ENCODE data around the gene SLC49A3. TPM values are rescaled to one million over a fixed set of nuclear protein-coding genes. Genes with fewer than 3 reads are reported as not detected.

The SLC49A3 gene
- total and polyA plus RNA-seq, 2 of the 13 experiments (the other 11 are each of a cell fraction or from before 2014, with no cell fraction given): 0.07 to 0.17 TPM

- TF ChIP-seq, protein P1, sequence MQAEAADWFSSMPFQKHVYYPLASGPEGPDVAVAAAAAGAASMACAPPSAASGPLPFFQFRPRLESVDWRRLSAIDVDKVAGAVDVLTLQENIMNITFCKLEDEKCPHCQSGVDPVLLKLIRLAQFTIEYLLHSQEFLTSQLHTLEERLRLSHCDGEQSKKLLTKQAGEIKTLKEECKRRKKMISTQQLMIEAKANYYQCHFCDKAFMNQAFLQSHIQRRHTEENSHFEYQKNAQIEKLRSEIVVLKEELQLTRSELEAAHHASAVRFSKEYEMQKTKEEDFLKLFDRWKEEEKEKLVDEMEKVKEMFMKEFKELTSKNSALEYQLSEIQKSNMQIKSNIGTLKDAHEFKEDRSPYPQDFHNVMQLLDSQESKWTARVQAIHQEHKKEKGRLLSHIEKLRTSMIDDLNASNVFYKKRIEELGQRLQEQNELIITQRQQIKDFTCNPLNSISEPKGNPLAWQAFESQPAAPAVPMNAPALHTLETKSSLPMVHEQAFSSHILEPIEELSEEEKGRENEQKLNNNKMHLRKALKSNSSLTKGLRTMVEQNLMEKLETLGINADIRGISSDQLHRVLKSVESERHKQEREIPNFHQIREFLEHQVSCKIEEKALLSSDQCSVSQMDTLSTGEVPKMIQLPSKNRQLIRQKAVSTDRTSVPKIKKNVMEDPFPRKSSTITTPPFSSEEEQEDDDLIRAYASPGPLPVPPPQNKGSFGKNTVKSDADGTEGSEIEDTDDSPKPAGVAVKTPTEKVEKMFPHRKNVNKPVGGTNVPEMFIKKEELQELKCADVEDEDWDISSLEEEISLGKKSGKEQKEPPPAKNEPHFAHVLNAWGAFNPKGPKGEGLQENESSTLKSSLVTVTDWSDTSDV (CRISPR knock-in tag; IDR thresholded peaks at IDR 0.05): no peak
- TF ChIP-seq ZNF761 (CRISPR knock-in tag; conservative IDR thresholded peaks at IDR 0.05) (0 out of 2 replicates have a peak, but pooled peaks have one; percentile 55), NKX3-1 (CRISPR knock-in tag; IDR thresholded peaks at IDR 0.05) (no peak), SNRNP70 (IDR thresholded peaks at IDR 0.05; ENCODE audit: low read depth, low read length) (no peak), AGO2 (optimal IDR thresholded peaks at IDR 0.05; ENCODE audit: low read depth, low read length) (no peak), ZBTB2 (CRISPR knock-in tag; IDR thresholded peaks at IDR 0.05; ENCODE audit: low read depth) (no peak), ZNF703 (CRISPR knock-in tag; IDR thresholded peaks at IDR 0.05; ENCODE audit: borderline replicate concordance) (no peak), GTF3A (CRISPR knock-in tag; conservative IDR thresholded peaks at IDR 0.05) (no peak), DPF2 (CRISPR knock-in tag; IDR thresholded peaks at IDR 0.05; ENCODE audit: borderline replicate concordance, low read depth) (peak; percentile 74; the same call in 1 of the 2 replicates), SALL2 (CRISPR knock-in tag; IDR thresholded peaks at IDR 0.05) (no peak), ZNF460 (CRISPR knock-in tag; IDR thresholded peaks at IDR 0.05; ENCODE audit: borderline replicate concordance) (no peak)
- TF ChIP-seq, protein P2, sequence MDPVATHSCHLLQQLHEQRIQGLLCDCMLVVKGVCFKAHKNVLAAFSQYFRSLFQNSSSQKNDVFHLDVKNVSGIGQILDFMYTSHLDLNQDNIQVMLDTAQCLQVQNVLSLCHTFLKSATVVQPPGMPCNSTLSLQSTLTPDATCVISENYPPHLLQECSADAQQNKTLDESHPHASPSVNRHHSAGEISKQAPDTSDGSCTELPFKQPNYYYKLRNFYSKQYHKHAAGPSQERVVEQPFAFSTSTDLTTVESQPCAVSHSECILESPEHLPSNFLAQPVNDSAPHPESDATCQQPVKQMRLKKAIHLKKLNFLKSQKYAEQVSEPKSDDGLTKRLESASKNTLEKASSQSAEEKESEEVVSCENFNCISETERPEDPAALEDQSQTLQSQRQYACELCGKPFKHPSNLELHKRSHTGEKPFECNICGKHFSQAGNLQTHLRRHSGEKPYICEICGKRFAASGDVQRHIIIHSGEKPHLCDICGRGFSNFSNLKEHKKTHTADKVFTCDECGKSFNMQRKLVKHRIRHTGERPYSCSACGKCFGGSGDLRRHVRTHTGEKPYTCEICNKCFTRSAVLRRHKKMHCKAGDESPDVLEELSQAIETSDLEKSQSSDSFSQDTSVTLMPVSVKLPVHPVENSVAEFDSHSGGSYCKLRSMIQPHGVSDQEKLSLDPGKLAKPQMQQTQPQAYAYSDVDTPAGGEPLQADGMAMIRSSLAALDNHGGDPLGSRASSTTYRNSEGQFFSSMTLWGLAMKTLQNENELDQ (CRISPR knock-in tag; IDR thresholded peaks at IDR 0.05; ENCODE audit: borderline replicate concordance): no peak
- TF ChIP-seq, protein P3, sequence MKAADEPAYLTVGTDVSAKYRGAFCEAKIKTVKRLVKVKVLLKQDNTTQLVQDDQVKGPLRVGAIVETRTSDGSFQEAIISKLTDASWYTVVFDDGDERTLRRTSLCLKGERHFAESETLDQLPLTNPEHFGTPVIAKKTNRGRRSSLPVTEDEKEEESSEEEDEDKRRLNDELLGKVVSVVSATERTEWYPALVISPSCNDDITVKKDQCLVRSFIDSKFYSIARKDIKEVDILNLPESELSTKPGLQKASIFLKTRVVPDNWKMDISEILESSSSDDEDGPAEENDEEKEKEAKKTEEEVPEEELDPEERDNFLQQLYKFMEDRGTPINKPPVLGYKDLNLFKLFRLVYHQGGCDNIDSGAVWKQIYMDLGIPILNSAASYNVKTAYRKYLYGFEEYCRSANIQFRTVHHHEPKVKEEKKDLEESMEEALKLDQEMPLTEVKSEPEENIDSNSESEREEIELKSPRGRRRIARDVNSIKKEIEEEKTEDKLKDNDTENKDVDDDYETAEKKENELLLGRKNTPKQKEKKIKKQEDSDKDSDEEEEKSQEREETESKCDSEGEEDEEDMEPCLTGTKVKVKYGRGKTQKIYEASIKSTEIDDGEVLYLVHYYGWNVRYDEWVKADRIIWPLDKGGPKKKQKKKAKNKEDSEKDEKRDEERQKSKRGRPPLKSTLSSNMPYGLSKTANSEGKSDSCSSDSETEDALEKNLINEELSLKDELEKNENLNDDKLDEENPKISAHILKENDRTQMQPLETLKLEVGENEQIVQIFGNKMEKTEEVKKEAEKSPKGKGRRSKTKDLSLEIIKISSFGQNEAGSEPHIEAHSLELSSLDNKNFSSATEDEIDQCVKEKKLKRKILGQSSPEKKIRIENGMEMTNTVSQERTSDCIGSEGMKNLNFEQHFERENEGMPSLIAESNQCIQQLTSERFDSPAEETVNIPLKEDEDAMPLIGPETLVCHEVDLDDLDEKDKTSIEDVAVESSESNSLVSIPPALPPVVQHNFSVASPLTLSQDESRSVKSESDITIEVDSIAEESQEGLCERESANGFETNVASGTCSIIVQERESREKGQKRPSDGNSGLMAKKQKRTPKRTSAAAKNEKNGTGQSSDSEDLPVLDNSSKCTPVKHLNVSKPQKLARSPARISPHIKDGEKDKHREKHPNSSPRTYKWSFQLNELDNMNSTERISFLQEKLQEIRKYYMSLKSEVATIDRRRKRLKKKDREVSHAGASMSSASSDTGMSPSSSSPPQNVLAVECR (CRISPR knock-in tag; IDR thresholded peaks at IDR 0.05; ENCODE audit: borderline replicate concordance): peak; percentile 28; the same call in 1 of the 2 replicates
- TF ChIP-seq, protein P4, sequence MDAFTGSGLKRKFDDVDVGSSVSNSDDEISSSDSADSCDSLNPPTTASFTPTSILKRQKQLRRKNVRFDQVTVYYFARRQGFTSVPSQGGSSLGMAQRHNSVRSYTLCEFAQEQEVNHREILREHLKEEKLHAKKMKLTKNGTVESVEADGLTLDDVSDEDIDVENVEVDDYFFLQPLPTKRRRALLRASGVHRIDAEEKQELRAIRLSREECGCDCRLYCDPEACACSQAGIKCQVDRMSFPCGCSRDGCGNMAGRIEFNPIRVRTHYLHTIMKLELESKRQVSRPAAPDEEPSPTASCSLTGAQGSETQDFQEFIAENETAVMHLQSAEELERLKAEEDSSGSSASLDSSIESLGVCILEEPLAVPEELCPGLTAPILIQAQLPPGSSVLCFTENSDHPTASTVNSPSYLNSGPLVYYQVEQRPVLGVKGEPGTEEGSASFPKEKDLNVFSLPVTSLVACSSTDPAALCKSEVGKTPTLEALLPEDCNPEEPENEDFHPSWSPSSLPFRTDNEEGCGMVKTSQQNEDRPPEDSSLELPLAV (CRISPR knock-in tag; conservative IDR thresholded peaks at IDR 0.05; ENCODE audit: low read depth): no peak
Observed at GRCh38 chr4:658681-659667, 30.0 kb downstream of the SLC49A3 start (continued).
